GM21619 (cell line): ENCODE data around the gene FIBCD1.

ENCODE experiments used
- ATAC-seq: cut with Tn5 transposase; IDR thresholded peaks from one replicate; pipeline ENCODE4 v1.9.1; 2021; ENCODE audit not compliant: unreplicated experiment

Gene FIBCD1

DNA sequence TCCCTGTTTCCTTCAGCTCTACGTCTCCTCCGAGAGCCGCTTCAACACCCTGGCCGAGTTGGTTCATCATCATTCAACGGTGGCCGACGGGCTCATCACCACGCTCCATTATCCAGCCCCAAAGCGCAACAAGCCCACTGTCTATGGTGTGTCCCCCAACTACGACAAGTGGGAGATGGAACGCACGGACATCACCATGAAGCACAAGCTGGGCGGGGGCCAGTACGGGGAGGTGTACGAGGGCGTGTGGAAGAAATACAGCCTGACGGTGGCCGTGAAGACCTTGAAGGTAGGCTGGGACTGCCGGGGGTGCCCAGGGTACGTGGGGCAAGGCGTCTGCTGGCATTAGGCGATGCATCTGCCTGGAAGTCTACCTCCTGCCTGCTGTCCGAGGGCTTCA, 76.3 kb downstream of the FIBCD1 start:
- no peak for ATAC-seq

DNA sequence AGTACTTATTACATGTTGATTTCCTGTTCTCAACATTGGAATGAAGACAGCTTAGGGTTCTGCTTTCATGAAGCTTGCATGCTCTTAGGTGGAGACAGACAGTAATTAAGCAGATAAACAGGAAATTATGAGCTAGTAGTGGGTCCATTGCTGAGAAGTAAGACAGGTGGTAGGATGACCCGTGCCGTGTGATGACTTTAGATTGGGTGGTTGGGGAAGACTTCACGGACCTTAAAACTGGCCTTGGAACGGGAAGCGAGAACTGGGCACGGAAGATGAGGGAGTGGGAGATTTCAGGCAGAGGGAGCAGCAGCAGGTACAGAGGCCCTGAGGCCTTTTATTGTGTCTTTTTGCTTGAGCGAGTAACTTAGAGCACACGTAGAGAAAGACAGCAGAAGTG, 76.8 kb downstream of the FIBCD1 start:
- ATAC-seq = no peak

DNA sequence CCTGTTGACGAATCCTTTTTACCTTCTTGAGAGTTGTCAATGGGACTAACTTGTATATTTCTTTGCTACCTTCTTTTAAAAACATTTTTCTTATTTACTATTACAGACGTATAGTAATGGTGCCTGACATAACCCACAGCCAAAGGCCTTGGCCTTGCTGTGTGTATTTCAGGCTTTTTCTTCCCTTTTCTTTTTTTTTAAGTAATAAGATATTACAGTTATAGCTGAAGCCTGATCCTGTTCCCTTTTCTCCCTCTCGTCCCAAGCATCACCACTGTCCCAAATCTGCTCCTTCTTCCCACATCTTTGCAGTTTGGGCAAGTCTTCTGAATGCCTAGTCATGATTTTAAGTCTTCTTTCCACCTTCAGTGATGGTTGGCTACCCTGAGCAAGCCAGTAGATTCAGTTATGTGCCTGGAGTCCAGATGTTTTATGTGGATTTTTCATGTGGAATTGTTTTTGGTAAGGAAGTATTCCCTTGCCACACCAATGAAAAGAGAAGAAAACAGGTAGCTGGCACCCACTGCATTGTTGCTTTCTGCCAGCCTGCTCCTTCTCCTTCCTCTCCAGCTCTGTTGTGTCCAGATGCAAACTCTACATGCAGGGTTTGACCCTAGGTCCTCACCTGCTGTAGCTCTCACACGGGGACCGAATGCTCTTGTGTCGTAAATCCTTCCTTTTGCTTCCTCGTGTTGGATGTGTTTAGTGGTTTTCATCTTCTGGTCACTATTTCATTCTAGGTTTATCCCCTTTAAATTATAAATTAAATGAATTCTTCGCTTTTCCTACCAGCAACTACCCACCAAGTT, 77.5 kb downstream of the FIBCD1 start:
- ATAC-seq = no peak

DNA sequence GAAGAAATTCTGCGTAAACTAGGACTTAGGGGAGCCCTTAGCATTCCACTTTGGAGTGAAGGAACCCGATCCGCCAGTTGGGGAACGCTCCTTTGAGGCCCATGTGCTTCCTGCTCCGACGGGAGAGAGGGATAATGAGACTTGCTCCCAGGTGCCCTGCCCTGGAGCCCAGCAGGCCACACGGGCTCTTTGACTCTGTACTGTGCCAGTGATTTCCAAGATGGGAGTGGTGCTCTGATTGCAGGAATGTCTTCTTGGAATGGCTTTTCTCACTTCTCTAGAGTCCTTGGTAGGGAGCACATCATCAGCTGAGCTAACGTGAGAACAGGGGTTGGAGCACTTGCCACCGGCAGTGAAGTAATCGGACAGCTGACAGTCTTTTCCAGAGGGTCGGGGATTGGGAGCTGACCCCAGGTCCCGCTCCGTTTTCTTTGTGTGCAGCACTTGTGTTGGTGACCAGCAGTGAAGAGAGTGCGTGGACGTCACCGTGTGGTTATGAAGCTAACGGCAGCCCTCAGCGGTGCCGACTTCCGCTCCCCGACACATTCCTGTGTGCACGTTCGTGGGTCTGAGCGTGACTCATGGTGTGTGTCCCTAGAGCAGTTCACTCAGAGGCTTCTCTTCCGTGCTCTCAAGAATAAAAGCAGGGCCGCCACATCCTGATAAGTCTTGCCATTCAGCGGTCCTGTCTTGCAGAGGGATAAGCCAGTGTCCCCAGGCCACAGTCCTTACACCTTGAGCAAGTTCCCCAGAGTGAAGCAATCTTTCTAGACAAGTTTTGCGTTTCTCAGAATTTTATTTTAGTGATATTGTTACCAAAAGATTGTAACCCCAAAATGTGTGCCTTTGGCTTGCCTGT, 78.4 kb downstream of the FIBCD1 start:
- no peak for ATAC-seq

DNA sequence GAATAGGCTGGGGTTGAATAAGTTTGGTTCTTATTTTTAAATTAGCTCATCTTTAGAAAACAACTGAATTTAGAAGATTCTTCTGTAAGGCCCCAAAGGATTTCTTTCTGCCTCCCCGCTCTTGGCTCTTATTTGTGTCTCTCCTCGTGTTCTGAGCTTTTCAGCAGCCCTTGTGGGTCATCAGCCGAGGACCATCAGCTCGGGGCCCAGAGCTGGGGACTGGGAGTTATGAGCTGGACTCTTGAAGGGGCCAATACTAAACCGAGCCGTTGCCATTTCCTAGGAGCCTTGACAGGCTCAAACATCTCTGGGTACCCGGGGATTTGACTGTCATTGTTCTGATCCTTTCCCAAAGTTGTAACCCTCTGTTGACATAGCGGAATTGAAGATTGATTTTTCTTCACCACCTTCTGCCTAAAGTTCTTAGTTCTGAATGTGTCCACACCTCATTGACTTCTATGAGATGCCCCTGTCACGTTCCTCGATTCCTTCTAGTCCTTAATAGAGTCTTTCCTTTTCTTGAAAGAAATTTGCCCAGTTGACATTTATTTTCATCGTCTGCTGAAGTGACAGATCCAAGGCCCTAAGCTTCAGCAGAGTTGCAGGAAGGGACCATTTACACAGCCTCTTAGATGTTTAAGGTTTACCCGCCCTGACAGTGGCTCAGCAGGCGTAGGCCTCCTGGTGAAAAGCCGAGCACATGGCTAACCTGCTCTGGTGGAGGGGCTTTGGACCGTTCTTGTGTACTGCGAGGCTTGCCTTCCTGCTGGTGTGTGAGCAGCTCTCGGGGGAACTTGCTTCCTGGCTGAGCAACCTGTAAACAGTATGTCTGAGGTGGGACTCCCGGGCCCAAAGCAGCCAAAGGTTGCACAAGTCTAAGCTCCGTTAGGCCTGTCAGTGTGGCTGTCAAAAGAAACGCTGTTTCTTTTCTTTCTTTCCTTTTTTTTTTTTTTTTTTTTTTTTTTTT, 80.0 kb downstream of the FIBCD1 start:
- no peak for ATAC-seq

DNA sequence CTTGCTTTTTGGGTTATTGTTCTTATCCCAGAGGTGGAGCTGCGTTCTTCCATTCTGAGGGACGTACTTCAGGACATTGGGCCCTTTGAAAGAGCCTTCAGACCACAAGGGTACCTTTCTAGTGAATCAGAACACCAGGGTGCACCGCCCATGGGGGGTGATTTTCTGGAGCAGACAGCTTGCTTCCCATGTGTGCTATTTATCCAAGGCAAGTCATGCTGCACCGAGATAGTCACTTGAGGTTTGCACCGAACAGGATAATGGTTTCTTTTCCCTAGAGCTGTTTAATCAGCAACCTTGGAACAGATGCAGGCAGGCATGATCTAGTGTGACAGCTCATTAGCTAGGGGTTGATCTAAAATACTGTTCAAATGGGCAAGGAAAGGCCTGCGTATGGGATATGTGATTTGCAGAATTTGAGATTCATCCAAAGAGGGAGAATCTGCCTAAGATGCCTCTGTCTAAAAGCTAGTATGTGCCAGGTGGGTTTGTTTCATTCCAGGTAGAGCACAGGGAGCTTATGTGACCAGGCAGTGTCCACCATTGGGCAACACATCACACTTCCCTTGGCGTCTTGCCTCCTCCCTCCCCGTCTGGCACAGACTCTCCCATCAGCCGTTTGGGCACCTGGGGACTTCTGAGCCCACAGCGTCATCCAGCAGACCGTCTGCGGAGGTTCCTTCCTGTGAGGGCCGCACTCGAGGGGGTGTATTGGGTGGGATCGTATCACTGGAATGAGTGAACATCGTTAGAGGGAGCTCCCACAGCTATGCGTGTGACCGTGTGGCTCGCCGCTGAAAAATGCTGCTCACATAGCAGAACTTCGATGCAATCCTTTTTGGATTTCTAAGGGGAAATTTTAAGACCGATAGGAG, 80.9 kb downstream of the FIBCD1 start:
- ATAC-seq = no peak

DNA sequence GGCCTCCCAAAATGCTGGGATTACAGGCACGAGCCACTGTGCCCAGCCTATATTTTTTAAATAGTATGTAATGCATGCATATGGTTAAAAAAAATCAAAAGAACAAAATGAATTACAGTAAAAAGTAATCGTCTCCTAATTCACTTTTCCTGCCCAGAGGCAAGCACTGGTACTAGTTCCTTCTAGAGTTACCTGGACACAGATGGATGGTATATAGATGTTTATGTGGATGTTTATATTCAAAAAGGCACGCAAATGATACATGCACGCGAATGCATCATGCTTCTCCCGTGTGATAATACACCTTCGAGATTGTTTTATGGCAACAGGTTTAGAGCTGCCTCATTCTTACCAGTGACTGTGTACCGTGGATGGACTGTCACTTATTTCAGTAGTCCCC, 82.6 kb downstream of the FIBCD1 start:
- ATAC-seq = no peak

DNA sequence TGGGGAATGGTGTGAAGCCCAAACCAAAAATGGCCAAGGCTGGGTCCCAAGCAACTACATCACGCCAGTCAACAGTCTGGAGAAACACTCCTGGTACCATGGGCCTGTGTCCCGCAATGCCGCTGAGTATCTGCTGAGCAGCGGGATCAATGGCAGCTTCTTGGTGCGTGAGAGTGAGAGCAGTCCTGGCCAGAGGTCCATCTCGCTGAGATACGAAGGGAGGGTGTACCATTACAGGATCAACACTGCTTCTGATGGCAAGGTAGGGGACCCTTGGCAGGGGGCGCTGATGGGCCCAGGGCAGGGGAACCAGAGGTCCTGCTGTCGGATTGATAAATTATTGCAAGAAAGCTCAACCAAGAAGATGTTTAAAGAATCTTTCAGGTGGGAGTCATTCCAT, 84.2 kb downstream of the FIBCD1 start:
- no peak for ATAC-seq

DNA sequence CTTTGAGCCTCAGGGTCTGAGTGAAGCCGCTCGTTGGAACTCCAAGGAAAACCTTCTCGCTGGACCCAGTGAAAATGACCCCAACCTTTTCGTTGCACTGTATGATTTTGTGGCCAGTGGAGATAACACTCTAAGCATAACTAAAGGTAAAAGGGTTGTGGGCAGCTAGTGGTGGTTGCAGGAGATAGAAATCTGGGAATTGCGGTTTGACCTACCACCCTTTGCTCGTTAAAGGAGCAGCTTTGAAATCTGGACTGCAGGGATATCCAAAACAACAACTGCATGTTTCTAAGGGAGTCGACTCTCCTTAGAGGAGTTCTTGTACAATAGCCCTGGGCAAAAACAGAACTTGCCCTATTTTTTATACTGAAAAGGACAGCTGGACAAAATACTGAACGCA, 85.0 kb downstream of the FIBCD1 start:
- no peak for ATAC-seq

DNA sequence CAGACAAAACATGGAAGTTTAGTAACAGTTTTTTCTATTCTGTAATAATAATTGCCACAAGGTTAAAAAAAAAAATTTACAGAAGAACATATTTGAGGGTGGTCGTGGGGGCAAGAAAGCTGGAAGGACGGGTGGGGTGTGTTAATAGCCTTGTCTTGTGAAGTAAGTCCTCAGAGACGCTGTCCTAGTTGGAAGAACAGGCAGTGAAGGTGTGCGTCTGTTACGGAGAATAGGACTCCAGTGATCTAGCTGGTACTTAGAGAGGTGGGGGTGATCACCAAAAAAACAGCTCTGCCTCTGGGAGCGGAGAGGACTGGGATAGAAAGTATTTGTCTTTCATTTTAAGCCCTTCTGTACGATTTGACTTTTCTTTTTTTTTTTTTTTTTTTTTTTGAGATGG, 86.2 kb downstream of the FIBCD1 start:
- ATAC-seq = no peak
